Central memory CD4-positive, alpha-beta T cell (primary cell): ENCODE results near the gene ARL10.
"Not testable (repeated sequence)": the region's sequence is repeated elsewhere in the genome, so short reads cannot be mapped to it uniquely, and the experiment has no call there.

Source experiments
- DNase-seq: peaks from one replicate; pipeline ENCODE4 v3.0.0; 2022

Gene ARL10

DNA sequence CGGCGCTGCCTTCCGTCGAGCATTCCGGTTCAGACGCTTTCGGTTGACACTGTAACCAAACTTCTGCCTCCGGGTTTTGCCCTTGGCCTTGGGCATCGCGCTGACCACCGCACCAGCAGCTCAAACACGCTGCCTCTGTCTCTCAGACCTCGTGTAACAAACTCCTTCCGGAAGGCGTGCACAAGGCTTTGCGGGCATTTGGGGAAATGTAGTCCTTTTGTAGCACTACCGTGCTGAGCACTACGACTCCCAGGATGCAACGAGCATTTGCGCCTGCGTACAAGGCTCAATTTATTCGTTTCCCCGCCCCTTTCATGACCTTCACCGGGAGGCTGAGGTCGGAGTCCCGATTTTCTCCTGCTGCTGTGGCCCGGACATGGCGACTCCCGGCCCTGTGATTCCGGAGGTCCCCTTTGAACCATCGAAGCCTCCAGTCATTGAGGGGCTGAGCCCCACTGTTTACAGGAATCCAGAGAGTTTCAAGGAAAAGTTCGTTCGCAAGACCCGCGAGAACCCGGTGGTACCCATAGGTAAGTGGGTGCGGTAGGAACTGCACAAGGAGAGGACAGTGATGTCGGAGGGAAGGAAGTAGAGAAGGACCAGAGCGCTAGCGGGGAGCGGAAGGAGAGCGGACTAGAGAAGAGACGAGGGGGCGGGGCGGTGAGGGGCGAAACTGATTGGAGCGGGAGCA is 23.3 kb downstream of the ARL10 start, which contains the start of the genes HIGD2A and NOP16:
HIGD2A (plus strand) TSS at position 308 of the 691 bp plus-strand sequence; CDS start at position 377, 69 bp downstream.
NOP16 (minus strand) TSS at position 155 of the 691 bp plus-strand sequence; CDS start at position 96, 59 bp downstream.
- DNase-seq: peak; percentile 98

DNA sequence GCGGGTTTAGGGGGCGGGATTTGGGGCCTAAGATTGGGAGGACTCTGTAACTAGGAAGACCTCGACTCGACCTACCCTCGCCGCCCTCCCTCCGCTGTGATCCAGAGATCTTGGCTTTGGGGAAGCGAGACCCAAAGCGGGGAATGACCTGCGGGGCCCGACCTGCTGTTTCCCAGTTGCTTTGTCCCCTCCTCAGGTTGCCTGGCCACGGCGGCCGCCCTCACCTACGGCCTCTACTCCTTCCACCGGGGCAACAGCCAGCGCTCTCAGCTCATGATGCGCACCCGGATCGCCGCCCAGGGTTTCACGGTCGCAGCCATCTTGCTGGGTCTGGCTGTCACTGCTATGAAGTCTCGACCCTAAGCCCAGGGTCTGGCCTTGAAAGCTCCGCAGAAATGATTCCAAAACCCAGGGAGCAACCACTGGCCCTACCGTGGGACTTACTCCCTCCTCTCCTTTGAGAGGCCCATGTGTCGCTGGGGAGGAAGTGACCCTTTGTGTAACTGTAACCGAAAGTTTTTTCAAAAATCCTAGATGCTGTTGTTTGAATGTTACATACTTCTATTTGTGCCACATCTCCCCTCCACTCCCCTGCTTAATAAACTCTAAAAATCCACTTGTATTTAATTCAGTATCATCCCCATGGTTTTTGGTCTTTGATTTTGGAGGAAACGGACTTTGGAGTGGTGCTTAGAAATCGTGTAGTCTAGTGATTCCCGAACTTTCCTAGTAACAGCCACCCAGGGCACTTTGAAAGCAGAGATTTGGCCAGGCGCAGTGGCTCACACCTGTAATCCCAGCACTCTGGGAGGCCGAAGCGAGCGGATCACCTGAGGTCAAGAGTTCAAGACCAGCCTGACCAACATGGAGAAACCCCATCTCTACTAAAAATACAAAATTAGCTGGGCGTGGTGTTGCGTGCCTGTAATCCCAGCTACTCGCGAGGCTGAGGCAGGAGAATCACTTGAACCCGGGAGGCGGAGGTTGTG is 24.1 kb downstream of the ARL10 start:
- DNase-seq: no peak

DNA sequence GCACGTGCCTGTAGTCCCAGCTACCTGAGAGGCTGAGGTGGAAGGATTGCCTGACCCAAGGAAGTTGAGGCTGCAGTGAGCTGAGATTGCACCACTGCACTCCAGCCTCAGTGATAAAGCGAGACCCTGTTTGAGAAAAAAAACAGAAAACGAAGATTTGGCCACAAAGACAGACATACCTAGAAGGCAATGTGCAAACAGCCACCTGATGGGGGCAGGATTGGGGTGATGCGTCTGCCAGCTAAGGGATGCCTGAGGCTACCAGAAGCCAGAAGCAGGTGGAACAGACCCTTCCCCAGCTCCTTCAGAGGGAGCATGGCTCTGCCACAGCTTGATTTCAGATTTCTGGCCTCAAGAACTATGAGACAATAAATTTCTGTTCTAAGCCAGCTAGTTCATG is 26.2 kb downstream of the ARL10 start:
- DNase-seq: no peak

DNA sequence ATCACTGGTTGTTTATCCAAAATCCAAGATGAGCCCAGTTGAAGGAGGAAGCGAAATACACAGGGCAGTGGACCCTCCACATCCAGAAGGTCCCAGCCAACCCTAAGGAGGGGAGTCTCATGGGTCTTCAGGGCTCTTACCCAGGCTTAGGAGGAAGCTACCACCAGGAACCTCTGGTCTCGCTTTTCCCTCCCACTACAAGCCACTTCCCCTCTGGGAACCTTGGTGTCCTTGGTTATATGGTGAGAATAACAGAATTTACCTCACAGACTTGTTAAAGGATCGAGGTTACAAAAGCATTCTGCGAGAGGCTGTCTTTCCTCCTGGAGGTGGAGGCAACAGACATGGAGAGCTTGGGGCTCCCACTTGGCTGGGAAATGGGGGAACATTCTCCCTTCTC is 26.7 kb downstream of the ARL10 start:
- DNase-seq: no peak

DNA sequence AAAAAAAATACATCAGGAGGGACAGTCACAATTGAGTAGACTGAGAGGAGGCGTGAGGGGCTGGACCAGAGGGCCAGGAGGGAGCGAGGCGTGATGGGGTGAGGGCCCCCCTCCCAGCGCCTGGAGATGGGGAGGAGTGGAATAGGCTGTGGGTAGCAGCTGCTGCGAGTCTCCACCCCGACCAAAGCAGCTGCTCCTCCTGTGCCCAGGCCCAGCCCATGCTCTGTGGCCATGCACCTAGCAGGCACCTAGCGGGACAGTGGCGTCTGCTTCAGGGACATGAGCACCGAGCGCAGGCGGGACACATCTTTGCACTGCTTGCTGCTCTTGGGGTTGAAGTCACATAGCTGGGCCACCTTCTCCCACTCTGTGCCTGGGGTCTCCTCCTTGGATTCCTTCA is 27.2 kb downstream of the ARL10 start:
- DNase-seq: no peak

DNA sequence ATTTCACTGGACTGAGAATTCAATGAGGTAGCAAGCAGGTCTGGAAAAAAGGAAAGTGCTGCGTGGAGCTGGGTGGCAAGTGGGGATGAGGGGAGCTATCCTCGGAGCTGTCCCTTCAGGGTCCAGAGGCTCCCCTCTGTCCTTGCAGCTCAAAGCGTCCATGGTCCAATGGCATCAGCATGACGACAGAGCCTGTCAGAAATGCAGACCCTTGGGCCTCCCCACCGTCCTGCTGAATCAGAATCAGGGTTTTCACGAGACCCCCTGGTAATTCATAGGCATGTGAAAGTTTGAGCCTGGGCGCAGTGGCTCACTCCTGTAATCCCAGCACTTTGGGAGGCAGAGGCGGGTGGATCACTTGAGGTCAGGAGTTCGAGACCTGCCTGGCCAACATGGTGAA is 28.8 kb downstream of the ARL10 start:
- no peak for DNase-seq

DNA sequence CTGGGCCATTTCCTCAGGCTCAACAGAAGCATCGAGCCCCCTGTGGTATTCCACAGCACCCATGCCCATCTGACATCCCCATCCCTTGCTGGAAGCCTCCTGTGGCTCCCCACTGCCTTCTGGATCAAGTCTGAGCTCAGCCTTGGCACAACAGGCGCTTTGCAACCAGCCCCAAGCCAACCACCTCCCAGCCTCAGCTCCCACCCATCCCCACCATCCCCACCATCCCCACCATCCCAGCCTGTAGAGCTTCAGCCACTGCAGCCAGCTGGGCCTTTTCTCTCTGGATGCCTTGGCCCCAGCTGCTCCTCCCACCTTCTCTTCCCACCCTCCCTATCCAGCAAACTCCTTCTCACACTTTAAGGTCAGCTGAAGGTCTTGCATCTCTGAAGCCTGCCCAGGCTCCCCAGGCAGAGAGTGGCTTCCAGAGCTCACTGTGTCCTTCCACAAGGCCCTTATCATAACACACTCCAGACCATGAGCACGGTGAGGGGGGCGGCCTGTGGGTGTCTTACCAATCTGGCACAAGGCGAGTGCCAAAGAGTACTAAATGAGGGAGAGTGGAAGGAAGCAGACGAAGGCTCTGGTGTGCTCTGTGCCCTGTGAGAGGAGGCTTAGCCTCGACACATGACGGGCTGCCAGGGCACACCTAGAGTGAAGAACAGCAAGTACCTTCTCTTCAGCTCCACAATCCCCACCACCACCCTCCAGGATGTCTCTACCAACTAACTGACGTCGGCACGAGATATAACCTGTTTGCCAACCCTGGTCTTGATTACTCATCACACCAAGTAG is 29.8 kb downstream of the ARL10 start:
- DNase-seq: no peak

DNA sequence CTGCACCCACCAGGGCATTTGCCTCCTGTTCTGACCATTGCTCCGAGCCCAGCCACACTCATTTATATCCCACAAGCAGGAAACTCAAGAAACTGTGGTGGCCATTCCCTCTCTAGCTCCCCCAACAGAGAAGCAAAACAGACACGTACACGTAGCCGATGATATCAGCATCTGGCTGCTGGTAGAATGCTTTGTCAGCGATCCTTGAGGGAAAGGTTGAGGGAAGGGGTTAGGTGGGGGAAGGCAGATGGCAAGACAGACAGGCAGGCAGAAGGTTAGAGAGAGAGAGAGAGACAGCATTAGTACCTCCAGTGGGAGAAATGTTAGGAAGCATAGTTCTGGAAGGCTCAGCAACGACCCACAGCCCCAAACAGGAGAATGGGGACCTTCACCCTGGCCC is 31.0 kb downstream of the ARL10 start:
- DNase-seq: no peak

DNA sequence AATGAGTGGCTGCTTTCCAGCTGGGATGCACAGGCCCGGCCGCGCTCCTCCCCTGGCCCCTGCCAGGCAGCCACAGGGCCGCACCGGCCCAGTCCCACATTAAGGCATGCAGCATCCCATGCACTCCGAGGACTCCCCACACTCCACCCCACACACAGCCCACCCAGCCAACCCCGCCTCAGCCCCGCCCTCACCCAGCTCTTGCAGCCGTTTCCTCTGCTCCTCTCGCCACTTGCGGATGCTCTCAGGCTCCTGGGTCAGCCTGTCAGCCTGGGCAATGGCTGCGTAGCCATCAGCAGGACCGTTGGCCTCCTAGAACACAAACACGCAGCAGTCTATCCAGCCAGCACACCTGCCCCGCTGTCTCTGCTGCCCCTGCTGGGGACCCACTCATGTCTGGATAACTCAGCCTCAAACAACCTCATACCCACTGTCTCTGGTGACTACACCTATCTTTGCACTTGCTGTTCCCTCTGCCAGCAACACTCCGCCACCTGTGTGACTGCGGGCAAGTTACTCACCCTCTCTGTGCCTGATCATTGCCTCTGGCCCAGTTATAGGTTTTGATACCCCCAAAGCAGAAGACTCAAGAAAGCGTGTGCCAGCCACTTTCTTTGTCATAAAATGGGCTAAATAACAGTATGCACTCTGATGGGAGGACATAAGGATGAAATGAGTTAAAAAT is 32.6 kb downstream of the ARL10 start:
- no peak for DNase-seq

DNA sequence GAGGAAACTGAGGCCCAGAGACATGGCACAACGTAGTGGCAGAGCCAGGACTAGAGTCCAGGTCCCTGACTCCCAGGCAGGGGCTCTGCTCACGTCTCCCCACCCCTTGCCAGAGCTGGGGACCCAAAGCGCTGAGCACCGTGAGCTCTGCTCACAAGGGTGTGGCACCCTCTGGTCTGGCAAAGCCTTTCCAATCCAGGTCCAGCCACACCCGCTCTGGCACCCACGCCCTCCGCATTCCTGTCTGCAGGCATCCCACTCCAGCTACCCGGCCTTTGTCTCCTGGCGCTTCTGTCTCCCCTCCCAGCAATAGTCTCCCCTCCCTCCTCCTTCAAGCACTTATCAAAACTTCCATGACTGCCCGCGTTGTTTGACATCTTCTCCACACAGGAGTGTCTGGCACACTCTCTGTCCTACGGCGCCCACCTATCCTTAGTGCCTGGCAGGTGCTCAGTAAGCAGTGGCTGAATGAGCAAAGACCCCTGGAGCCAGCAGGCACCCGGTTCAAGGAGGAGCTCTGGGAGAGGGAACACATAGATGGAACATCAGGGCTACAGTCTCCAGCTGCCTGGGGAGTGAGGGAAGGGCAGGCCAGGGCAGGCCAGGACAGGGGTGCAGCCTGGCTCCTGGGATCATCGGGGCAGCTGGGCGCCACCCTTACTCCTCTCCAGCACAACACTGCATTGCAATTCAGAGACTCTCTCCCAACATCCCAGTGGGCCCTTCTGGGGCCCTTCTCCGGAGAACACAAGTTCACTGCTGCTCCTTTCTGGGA is 35.3 kb downstream of the ARL10 start:
- DNase-seq: no peak

DNA sequence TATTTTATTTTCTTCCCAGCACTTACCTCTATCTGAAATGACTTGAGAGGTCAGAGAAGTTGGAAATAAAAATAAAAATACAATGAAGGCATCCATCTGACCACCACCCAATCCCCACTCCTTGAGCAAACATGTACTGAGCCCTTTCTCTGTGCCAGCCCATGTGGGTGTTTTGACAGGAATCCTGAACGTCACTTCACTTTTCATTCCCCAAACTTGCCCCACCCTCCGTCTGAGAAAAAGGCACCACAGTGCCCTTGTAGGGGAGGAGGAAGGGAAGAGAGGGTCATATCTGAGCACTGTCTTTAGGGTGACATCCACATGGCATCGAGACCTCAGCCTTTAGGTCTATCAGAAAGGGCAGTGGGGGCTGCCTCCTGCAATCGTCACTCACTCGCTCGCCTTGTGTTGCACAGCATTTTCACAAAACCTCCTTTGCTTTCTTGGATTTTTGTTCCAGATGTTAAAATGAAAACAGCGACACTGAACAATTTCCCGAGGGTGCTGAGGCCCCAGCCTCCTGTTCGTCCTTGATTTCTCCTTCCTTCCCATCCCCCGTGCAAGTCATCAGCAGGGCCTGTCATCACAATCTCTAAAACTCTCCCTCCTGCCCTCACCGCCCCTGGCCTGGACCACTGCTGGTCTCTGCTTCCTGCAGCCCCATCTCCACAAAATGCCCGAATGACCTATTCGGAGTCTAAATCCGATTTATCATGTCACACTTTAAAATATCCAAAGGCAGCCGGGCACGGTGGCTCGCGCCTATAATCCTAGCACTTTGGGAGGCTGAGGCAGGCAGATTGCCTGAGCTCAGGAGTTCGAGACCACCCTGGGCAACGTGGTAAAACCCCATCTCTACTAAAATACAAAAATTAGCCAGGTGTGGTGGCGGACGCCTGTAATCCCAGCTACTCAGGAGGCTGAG is 36.3 kb downstream of the ARL10 start:
- DNase-seq: no peak

DNA sequence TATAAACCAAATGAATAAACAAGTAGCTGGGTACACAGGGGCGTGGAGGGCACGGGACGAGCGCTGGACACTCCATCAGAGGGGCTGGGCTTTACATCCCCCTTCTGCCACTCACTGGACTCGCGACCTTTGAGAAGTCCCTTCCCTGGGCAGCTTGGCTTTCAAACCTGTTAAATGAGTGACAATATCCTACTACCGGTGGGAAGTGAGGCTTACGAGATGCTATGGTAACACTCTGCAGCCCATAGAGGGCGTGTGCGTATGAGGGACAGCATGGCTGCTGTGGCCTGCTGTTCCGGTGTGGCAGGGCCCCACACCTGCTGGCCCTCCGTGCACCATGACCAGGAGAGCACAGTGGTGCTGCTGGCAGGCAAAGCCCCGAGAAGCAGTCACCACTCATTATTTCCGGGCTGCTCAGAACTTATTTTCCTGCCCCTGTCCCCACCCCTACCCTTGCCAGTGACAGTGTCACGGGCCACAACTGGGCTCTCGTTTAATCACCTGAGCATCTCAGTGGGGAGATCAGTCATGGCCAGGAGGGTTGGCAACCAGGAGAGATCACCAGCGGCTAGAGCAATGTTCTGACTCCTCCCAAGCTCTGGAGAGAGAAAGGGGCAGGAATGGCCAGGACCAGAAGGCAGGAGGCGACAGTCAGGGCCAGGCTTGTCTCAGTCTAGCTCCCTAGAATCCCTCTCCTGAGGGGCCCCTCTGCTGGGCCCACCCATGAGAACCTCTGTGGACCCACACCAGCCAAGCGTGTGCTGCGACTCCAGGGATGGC is 40.6 kb downstream of the ARL10 start:
- DNase-seq: no peak

DNA sequence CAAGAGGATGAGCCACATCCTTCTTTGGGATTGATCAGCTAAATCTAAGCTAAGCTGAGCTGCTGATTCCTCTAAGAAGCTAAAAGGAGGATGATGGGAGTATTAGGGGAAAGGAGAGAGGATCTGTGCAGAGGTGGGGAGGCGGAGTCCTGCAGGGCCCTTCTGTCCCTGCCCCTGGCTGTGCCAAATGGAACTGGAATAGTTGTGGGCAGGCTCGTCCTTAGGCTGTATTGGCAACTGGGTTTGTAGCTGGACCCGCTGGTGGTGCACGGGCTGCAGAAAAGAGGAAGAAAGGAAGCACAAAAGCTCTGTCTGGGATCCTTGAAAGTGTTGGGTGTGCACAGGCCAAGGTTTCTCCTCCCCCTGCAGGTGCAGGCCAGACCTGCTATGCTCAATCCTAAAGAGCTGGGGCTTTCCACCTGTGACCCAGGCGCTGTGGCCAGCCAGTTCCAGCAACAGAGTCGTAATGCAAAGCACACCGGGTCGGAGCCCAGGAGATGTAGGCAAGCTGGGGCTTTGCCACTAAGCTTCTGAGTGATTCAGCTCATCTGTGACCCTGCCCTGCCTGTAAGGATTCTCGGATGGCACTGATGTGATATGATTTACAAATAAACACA is 41.3 kb downstream of the ARL10 start:
- no peak for DNase-seq

DNA sequence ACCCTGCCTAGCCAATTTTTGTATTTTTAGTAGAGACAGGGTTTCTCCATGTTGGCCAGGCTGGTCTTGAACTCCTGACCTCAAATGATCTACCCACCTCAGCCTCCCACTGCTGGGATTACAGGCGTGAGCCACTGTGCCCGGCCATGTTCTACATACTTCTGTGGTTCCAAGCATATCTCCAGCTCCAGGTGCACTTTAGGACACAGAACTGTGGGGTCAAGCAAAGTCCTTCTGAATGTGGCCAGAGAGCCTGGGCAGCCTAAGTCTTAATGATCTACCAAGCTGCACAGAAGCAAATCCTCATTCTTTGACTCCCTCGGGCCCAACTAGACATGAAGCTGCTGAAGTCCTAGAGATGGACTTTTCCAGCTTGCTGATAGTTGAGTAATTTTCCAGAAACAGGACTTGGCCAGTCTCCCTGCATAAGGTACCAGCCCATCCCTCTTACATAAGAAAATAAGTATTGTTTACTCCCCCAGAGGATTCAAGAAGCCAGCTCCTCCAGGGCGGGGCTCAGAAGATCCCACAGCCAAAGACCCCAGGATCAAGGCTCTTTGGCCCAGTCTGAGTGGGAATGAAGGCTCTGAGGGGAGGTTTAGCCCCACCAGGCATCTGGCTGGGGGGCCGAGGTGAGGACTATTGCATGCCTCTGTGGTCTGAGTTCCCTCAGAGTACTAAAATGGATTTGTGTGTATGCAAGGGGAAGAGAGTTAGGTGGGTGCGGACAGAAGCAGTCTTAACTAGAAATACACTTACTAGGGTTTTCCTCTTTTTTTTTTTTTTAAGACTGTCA is 42.4 kb downstream of the ARL10 start:
- no peak for DNase-seq

DNA sequence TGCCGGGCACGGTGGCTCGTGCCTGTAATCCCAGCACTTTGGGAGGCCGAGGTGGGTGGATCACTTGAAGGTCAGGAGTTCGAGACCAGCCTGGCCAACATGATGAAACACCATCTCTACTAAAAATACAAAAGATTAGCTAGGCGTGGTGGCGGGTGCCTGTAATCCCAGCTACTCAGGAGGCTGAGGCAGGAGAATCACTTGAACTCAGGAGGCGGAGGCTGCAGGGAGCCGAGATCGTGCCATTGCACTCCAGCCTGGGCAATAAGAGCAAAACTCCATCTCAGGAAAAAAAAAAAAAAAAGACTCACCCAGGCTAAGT is 42.9 kb downstream of the ARL10 start:
- not testable (repeated sequence) for DNase-seq

DNA sequence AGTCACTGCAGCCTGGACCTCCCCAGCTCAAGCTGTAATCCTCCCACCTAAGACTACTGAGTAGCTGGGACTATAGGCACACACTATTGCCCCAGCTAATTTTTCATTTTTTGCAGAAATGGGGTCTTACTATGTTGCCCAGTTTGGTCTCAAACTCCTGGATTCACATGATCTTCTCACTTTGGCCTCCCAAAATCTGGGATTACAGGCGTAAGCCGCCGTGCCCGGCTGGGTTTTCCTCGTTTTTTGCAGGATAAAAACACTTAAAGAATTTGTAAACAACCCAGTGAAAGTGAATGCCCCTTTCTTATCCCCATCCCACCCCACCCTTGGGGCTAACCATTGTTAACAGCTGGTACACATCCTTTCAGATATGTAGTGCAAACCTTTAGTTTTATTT is 43.3 kb downstream of the ARL10 start:
- DNase-seq: no peak

DNA sequence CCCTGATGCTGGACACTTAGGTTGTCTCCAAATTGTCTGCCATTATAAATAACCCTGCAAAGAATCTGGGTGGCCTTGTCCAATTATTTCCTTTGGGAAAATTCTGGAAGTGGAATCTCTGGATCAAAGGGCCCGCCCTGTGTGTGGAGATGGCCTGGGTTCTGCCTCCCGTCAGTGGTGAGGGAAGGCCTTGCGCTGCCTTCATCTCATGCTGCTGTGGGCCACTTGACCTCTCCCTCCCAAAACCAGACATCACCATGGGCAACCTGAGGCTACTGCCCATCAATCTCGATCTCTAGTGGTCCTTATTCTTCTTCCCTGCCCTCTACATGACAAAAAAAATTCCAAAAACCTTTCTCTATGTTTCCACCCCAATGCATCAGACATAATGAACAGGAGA is 44.5 kb downstream of the ARL10 start:
- no peak for DNase-seq

DNA sequence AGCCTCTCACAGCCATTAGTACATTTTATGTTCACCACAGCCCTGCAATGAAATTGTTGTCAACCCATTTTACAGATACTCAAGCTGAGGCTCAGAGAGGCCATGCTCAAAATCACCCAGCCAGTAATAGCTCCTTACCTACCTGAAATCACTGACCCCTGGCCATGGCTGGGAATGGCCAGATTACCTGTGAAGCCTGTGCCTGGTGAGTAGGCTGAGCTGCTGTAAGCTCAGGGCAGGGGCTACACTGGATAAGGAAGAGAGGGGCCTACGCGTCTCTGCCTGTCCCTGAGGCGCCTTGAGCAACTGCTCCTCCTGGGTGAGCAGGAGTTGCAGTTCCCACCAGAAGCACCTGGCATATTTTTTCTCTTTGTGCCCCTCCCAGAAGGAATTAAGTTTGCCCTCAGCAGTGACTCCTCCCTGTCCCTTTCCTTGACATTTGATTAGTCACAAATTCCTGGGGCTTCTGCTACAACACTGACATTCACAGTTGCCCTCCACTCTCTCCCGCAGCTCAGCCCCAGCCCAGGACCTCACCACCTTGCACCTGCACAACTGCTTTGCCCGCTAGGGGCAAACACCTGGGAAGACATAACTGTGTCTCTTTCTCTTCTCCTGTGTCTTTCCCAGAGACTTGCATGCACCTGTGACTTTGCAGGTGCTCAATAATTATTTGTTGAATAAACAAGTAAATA is 45.3 kb downstream of the ARL10 start:
- DNase-seq: no peak
